Measurements from ENCODE around the gene PRKCE. TPM values are rescaled to one million over a fixed set of nuclear protein-coding genes. Genes with fewer than 3 reads are reported as not detected.

The PRKCE gene
- total and polyA plus RNA-seq, 3 donors from 2014 or later = 27.4 to 35.8 (median 33.1) TPM

DNA sequence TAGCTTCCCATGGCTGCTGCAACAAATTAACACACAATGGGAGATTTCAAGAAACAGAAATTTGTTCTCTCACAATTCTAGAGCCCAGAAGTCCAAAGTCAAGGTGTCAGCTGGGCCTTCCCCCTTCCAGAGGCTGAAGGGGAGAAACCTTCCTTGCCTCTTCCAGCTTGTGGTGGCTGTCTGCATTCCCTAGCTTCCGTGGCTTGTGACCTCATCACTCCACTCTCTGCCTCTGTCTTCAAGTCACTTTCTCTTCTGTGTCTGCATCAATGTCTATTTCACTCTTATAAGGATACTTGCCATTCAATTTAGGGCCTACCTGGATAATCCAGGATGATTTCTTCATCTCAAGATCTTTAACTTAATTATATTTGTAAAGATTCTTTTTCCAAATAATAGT lies 23.6 kb upstream of the PRKCE start:
- Histone ChIP-seq H3K4me3 (no peak overlapping the region), H3K36me3 (ENCODE audit: low read depth, missing control alignments) (no peaks in the 10 kb centered on the region), H3K4me1 (no peaks in the 10 kb centered on the region), H3K27me3 (no peaks in the 10 kb centered on the region), H3K27ac (no peak overlapping the region), H3K9me3 (no peaks in the 10 kb centered on the region)
- no peak for TF ChIP-seq POLR2A (IDR thresholded peaks at IDR 0.05)
- TF ChIP-seq, protein P1, sequence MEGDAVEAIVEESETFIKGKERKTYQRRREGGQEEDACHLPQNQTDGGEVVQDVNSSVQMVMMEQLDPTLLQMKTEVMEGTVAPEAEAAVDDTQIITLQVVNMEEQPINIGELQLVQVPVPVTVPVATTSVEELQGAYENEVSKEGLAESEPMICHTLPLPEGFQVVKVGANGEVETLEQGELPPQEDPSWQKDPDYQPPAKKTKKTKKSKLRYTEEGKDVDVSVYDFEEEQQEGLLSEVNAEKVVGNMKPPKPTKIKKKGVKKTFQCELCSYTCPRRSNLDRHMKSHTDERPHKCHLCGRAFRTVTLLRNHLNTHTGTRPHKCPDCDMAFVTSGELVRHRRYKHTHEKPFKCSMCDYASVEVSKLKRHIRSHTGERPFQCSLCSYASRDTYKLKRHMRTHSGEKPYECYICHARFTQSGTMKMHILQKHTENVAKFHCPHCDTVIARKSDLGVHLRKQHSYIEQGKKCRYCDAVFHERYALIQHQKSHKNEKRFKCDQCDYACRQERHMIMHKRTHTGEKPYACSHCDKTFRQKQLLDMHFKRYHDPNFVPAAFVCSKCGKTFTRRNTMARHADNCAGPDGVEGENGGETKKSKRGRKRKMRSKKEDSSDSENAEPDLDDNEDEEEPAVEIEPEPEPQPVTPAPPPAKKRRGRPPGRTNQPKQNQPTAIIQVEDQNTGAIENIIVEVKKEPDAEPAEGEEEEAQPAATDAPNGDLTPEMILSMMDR (IDR thresholded peaks at IDR 0.05) = no peak
- 87 to 91% methylated on average over 1 of the region's 1 CpG for WGBS, 2 donors
- no peak for DNase-seq
- intact Hi-C loops (cut with DNase I; ENCODE audit: low total_unique reads) = no loop called here

DNA sequence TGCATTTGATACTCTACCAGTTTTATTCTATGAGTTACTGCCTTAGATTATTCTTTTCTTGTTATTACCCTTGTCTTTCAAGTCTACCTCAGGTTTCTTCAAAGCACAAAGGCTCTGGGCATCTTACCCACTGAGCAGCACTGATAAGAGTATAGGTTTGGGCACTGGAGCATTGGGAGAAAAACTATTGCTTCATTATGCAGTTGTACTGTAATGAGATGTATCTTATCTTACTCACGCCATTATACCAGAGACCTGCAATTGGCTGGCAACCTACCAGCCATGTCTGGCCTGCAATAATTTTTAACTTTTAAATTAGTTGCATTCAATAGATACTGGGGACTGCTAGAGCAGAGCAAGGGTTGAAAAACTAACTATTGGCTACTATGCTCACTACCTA lies 21.5 kb upstream of the PRKCE start:
- 87 to 90% methylated on average over 1 of the region's 1 CpG for WGBS, 2 donors

DNA sequence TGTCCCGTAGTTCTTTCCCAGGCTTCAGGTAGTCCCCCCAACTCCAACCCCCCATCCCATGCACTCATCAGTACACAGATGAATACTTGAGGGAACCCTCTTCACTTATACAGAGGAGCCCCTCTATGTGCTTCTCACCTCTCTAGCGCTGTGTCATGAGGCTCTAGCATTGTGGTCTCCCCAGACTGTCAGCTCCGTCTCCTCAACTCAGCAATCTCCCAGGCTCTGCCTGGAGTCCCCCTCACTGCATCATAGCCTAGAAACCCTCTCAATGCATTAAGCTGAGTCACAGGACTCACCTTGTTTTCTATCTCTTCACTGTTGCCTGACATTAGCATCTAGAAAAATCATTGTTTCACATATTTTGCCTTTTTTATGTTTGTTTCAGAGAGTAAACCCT lies 20.2 kb upstream of the PRKCE start:
- H3K27ac ChIP-seq = no peak overlapping the region
- H3K4me3 ChIP-seq = no peak overlapping the region
- H3K36me3 ChIP-seq (ENCODE audit: low read depth, missing control alignments) = no peaks in the 10 kb centered on the region
- no peaks in the 10 kb centered on the region for H3K9me3 ChIP-seq
- intact Hi-C loops (cut with DNase I; ENCODE audit: low total_unique reads) = no loop called here
- no peaks in the 10 kb centered on the region for H3K27me3 ChIP-seq
- TF ChIP-seq POLR2A (IDR thresholded peaks at IDR 0.05) = no peak
- TF ChIP-seq, protein P1 (IDR thresholded peaks at IDR 0.05) = no peak
- no peak for DNase-seq
- H3K4me1 ChIP-seq = peaks cover 9% of the 10 kb centered on the region
- 94 to 95% methylated on average over 3 of the region's 3 CpGs for WGBS, 2 donors

More for the DNA sequence above, 21.5 kb upstream of the PRKCE start:
- Histone ChIP-seq H3K4me3 (no peak overlapping the region), H3K27me3 (no peaks in the 10 kb centered on the region), H3K27ac (no peak overlapping the region), H3K4me1 (no peaks in the 10 kb centered on the region), H3K9me3 (no peaks in the 10 kb centered on the region), H3K36me3 (ENCODE audit: low read depth, missing control alignments) (no peaks in the 10 kb centered on the region)
- intact Hi-C loops (cut with DNase I; ENCODE audit: low total_unique reads) = no loop called here
- no peak for TF ChIP-seq POLR2A (IDR thresholded peaks at IDR 0.05)
- TF ChIP-seq, protein P1 (IDR thresholded peaks at IDR 0.05) = no peak
- no peak for DNase-seq

DNA sequence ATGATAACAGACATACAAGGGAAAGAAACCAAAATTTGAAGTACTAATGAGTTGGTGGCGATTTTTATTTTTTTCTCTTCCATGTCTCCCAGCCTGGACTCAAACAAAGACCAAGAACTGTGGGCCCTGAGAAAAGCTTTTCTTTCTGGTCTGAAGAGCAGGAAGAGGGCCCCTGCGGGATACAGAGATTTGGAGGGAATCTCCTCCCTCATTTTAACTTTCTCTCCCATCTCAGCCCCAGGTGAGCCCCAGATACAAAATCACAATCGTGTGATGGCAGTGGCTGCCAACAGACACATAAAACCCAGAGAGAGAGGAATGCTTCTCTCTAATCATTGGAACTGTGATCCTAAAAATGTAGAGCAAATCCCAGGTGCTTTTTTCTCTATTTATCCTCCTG lies 19.5 kb upstream of the PRKCE start:
- Histone ChIP-seq H3K4me1 (peaks cover 9% of the 10 kb centered on the region), H3K36me3 (ENCODE audit: low read depth, missing control alignments) (no peaks in the 10 kb centered on the region), H3K9me3 (no peaks in the 10 kb centered on the region), H3K4me3 (no peak overlapping the region), H3K27me3 (no peaks in the 10 kb centered on the region), H3K27ac (no peak overlapping the region)
- TF ChIP-seq, protein P1 (IDR thresholded peaks at IDR 0.05) = no peak
- TF ChIP-seq POLR2A (IDR thresholded peaks at IDR 0.05) = no peak
- 70 to 74% methylated on average over 3 of the region's 3 CpGs for WGBS, 2 donors
- DNase-seq = no peak
- intact Hi-C loops (cut with DNase I; ENCODE audit: low total_unique reads) = no loop called here

DNA sequence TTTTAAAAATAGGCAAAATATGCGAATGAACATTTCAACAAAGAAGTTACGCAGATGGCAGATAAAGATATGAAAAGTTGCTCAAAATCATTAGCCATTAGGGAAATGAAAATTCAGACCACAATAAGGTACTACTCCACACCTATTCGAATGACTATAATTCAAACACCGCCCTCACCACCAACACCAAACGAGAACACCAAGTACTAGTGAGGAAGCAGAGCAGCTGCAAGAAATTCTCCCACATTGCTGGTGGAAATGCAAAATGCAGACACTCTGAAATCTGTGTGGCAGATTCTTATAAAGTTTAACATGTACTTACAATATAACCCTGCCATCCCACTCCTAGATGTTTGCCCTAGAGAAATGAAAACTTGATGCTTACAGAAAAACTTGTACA lies 17.3 kb upstream of the PRKCE start:
- no peak for TF ChIP-seq POLR2A (IDR thresholded peaks at IDR 0.05)
- TF ChIP-seq, protein P1 (IDR thresholded peaks at IDR 0.05) = no peak
- Histone ChIP-seq H3K4me3 (no peak overlapping the region), H3K4me1 (peaks cover 13% of the 10 kb centered on the region), H3K27ac (no peak overlapping the region), H3K36me3 (ENCODE audit: low read depth, missing control alignments) (no peaks in the 10 kb centered on the region), H3K9me3 (no peaks in the 10 kb centered on the region), H3K27me3 (no peaks in the 10 kb centered on the region)
- WGBS, 2 donors = 65 to 75% methylated on average over 5 of the region's 5 CpGs
- no peak for DNase-seq
- intact Hi-C loops (cut with DNase I; ENCODE audit: low total_unique reads) = no loop called here
